OCI-LY7 (cell line): ENCODE measurements around the gene TMEM72. TPM values are rescaled to one million over a fixed set of nuclear protein-coding genes. Genes with fewer than 3 reads are reported as not detected.

Experiments
- BruUV-seq: library from RNA; stranded (reverse); fragments of 400-500 nt; replicated peaks from 2 replicates; lab custom pipeline; 2021; lab: Mats Ljungman, UMichigan
- CTCF ChIA-PET: fragments of 300-600 bp; sonication (Branson Sonifier 250); formaldehyde crosslinking; loops from one replicate; lab custom pipeline; 2022; ENCODE audit warnings: antibody characterized with exemption; ENCODE audit not compliant: unreplicated experiment; lab: Charles Lee
- POLR2A ChIA-PET: fragments of 300-600 bp; sonication (Branson Sonifier 250); formaldehyde crosslinking; loops from one replicate; lab custom pipeline; 2022; ENCODE audit warnings: antibody characterized with exemption; lab: Charles Lee
- DNase-seq: peaks from one replicate; pipeline ENCODE4 v3.0.0-alpha.2; 2015; ENCODE audit warnings: low spot score
- H2AFZ ChIP-seq: fragments of 200-600 bp; sonication (generic), shearing (Covaris generic); 2 replicates; pipeline ENCODE4 v1.6.1; 2014; ENCODE audit warnings: mild to moderate bottlenecking, antibody characterized with exemption, low read length, moderate library complexity
- H3K27ac ChIP-seq: fragments of 200-600 bp; sonication (generic); 2 replicates; pipeline ENCODE4 v1.5.1; 2014; ENCODE audit warnings: mixed run types, low read depth, mild to moderate bottlenecking, moderate library complexity, low read length, inconsistent platforms; ENCODE audit not compliant: poor library complexity, severe bottlenecking
- H3K36me3 ChIP-seq: fragments of 200-600 bp; sonication (generic); 2 replicates; pipeline ENCODE4 v1.6.1; 2014; ENCODE audit warnings: mild to moderate bottlenecking, antibody characterized with exemption, low read length, moderate library complexity, mixed read lengths; ENCODE audit not compliant: insufficient read depth
- H3K4me1 ChIP-seq: fragments of 200-600 bp; sonication (generic); 2 replicates; pipeline ENCODE4 v1.5.1; 2014; ENCODE audit warnings: mild to moderate bottlenecking, low read length; ENCODE audit not compliant: insufficient read depth, poor library complexity, severe bottlenecking
- H3K4me2 ChIP-seq: fragments of 200-600 bp; sonication (generic); 2 replicates; pipeline ENCODE4 v1.6.1; 2014; ENCODE audit warnings: mild to moderate bottlenecking, low read length
- H3K4me3 ChIP-seq: fragments of 200-600 bp; sonication (generic); 2 replicates; pipeline ENCODE4 v1.5.1; 2014; ENCODE audit warnings: mild to moderate bottlenecking, low read depth, low read length; ENCODE audit not compliant: poor library complexity, severe bottlenecking
- H3K79me2 ChIP-seq: fragments of 200-600 bp; sonication (generic); 2 replicates; pipeline ENCODE4 v1.6.1; 2016; ENCODE audit warnings: low read depth, mild to moderate bottlenecking, low read length, moderate library complexity, mixed read lengths; ENCODE audit not compliant: insufficient read depth
- H3K9me2 ChIP-seq: fragments of 200-600 bp; sonication (generic); 2 replicates; pipeline ENCODE4 v1.6.1; 2016; ENCODE audit warnings: mild to moderate bottlenecking, low read length, mixed read lengths; ENCODE audit not compliant: insufficient read depth
- H3K9me3 ChIP-seq: fragments of 200-600 bp; sonication (generic); 2 replicates; pipeline ENCODE4 v1.6.1; 2014; ENCODE audit warnings: mild to moderate bottlenecking, mixed run types, low read length, mixed read lengths
- H4K20me1 ChIP-seq: fragments of 200-600 bp; sonication (generic); 2 replicates; pipeline ENCODE4 v1.6.1; 2014; ENCODE audit warnings: mild to moderate bottlenecking, antibody characterized with exemption, low read length, moderate library complexity, mixed read lengths; ENCODE audit not compliant: insufficient read depth
- CTCF ChIP-seq: fragments of 200-600 bp; sonication (generic); conservative IDR thresholded peaks from 2 replicates; pipeline ENCODE4 v1.5.1; 2014; ENCODE audit warnings: mild to moderate bottlenecking, antibody characterized with exemption, low read length, moderate library complexity, mixed read lengths
- EZH2phosphoT487 ChIP-seq: fragments of 200-600 bp; sonication (generic); IDR thresholded peaks from 2 replicates; pipeline ENCODE4 v1.6.1; 2018; ENCODE audit warnings: low read depth, borderline replicate concordance, mild to moderate bottlenecking, mixed run types, antibody characterized with exemption, low read length, moderate library complexity, mixed read lengths
- intact Hi-C: fragments of 100-400 bp; cut with micrococcal nuclease; formaldehyde crosslinking; loops from one replicate; pipeline ENCODE4 v1.10.0; 2022; ENCODE audit not compliant: unreplicated experiment
- total RNA-seq, 2 experiments: library from RNA; depleted of rRNA in 1 of 2; stranded (reverse); fragments of >200 nt in 1 of 2; shearing (Covaris generic) in 1 of 2; gene quantifications; 2 replicates each; pipeline ENCODE4 v1.2.3, GENCODE V29; 2014 to 2022

The TMEM72 gene
- total RNA-seq, 2 experiments from 2014 or later: not detected

- H3K4me1 ChIP-seq: peaks cover 61% of the 10 kb centered on the region
These were observed 56.5 kb downstream of the TMEM72 start for GRCh38 chr10:44967616-44968015.

DNA sequence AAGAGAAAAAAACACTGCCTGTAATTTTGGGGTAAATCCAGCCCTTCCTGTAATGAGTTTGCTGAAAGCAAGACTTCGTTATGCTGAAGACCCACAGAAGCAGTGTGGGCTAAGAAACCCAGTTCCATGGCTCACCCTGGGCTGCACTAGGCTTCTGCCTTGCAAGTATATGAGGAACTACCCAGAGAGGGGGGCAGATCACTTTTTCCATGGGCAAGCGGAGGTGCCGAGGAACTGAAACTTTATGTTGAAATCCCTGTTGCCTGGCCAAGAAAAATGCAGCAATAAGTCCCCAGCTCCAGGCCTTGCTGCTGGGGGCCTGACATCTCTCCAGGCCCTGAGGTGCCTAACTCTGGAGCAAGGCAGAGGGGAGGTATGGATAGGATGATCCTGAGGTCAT, 57.0 kb downstream of the TMEM72 start:
- CTCF ChIA-PET: no interaction called here
- Histone ChIP-seq H3K4me1 (peaks cover 59% of the 10 kb centered on the region), H3K79me2 (no peaks in the 10 kb centered on the region), H3K27ac (no peak overlapping the region), H4K20me1 (no peaks in the 10 kb centered on the region), H2AFZ (peak overlapping the region; percentile 70), H3K9me3 (no peaks in the 10 kb centered on the region), H3K4me3 (no peak overlapping the region), H3K9me2 (no peaks in the 10 kb centered on the region), H3K4me2 (peak overlapping the region; percentile 33), H3K36me3 (no peaks in the 10 kb centered on the region)
- peak; percentile 43 for DNase-seq
- POLR2A ChIA-PET: no interaction called here
- intact Hi-C loops: no loop called here
- no peak for TF ChIP-seq EZH2phosphoT487
- TF ChIP-seq CTCF: no peak
- no TSS peak for BruUV-seq

More at GRCh38 chr10:44967616-44968015, 56.5 kb downstream of the TMEM72 start:
- Histone ChIP-seq H3K9me3 (no peaks in the 10 kb centered on the region), H3K36me3 (no peaks in the 10 kb centered on the region), H3K27ac (no peak overlapping the region), H3K4me3 (no peak overlapping the region), H3K79me2 (no peaks in the 10 kb centered on the region), H2AFZ (peak overlapping the region; percentile 70), H3K9me2 (no peaks in the 10 kb centered on the region), H4K20me1 (no peaks in the 10 kb centered on the region), H3K4me2 (peak overlapping the region; percentile 33)
- no TSS peak for BruUV-seq
- ChIA-PET POLR2A (no interaction called here), CTCF (no interaction called here)
- intact Hi-C loops: no loop called here
- TF ChIP-seq CTCF (no peak), EZH2phosphoT487 (no peak)
- no peak for DNase-seq

- intact Hi-C loops: no loop called here
- BruUV-seq: no TSS peak
These were observed 57.6 kb downstream of the TMEM72 start for GRCh38 chr10:44968500-44969400.

More at GRCh38 chr10:44968500-44969400, 57.6 kb downstream of the TMEM72 start:
- Histone ChIP-seq H4K20me1 (no peaks in the 10 kb centered on the region), H2AFZ (peak overlapping the region; percentile 70; the same call in 1 of the 2 replicates), H3K36me3 (no peaks in the 10 kb centered on the region), H3K4me3 (no peak overlapping the region), H3K79me2 (no peaks in the 10 kb centered on the region), H3K4me1 (peaks cover 59% of the 10 kb centered on the region), H3K27ac (no peak overlapping the region), H3K9me3 (no peaks in the 10 kb centered on the region), H3K9me2 (no peaks in the 10 kb centered on the region), H3K4me2 (peak overlapping the region; percentile 33)
- no peak for TF ChIP-seq EZH2phosphoT487
- TF ChIP-seq CTCF: no peak
- POLR2A ChIA-PET: no interaction called here
- DNase-seq: no peak
- CTCF ChIA-PET: no interaction called here
